ENCODE measurements around the gene SARM1. TPM values are rescaled to one million over a fixed set of nuclear protein-coding genes. Genes with fewer than 3 reads are reported as not detected.

The SARM1 gene
- total and polyA plus RNA-seq, 2 of the 13 experiments (the other 11 are each of a cell fraction or from before 2014, with no cell fraction given): 0.73 to 0.86 TPM

GRCh38 chr17:28370035-28370743 is 1.3 kb upstream of the SARM1 start, which contains the start of gene VTN (continued):
- TF ChIP-seq, protein P1, sequence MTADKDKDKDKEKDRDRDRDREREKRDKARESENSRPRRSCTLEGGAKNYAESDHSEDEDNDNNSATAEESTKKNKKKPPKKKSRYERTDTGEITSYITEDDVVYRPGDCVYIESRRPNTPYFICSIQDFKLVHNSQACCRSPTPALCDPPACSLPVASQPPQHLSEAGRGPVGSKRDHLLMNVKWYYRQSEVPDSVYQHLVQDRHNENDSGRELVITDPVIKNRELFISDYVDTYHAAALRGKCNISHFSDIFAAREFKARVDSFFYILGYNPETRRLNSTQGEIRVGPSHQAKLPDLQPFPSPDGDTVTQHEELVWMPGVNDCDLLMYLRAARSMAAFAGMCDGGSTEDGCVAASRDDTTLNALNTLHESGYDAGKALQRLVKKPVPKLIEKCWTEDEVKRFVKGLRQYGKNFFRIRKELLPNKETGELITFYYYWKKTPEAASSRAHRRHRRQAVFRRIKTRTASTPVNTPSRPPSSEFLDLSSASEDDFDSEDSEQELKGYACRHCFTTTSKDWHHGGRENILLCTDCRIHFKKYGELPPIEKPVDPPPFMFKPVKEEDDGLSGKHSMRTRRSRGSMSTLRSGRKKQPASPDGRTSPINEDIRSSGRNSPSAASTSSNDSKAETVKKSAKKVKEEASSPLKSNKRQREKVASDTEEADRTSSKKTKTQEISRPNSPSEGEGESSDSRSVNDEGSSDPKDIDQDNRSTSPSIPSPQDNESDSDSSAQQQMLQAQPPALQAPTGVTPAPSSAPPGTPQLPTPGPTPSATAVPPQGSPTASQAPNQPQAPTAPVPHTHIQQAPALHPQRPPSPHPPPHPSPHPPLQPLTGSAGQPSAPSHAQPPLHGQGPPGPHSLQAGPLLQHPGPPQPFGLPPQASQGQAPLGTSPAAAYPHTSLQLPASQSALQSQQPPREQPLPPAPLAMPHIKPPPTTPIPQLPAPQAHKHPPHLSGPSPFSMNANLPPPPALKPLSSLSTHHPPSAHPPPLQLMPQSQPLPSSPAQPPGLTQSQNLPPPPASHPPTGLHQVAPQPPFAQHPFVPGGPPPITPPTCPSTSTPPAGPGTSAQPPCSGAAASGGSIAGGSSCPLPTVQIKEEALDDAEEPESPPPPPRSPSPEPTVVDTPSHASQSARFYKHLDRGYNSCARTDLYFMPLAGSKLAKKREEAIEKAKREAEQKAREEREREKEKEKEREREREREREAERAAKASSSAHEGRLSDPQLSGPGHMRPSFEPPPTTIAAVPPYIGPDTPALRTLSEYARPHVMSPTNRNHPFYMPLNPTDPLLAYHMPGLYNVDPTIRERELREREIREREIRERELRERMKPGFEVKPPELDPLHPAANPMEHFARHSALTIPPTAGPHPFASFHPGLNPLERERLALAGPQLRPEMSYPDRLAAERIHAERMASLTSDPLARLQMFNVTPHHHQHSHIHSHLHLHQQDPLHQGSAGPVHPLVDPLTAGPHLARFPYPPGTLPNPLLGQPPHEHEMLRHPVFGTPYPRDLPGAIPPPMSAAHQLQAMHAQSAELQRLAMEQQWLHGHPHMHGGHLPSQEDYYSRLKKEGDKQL (CRISPR knock-in tag; IDR thresholded peaks at IDR 0.05; ENCODE audit: low read depth): peak; percentile 87
- TF ChIP-seq SOX5 (CRISPR knock-in tag; IDR thresholded peaks at IDR 0.05; ENCODE audit: borderline replicate concordance): peak; percentile 90
- TF ChIP-seq ZSCAN5A (CRISPR knock-in tag; IDR thresholded peaks at IDR 0.05; ENCODE audit: borderline replicate concordance): peak; percentile 45; the same call in 1 of the 2 replicates
- TF ChIP-seq ZNF407 (CRISPR knock-in tag; IDR thresholded peaks at IDR 0.05; ENCODE audit: not compliant biosample characterization): no peak
- no peak for TF ChIP-seq ZNF451 (CRISPR knock-in tag; IDR thresholded peaks at IDR 0.05)
- TF ChIP-seq ZNF768 (CRISPR knock-in tag; IDR thresholded peaks at IDR 0.05): peak; percentile 27; the same call in 1 of the 2 replicates
- TF ChIP-seq RXRA (CRISPR knock-in tag; IDR thresholded peaks at IDR 0.05): peak; percentile 97
- no peak for TF ChIP-seq ZNF564 (CRISPR knock-in tag; IDR thresholded peaks at IDR 0.05)
- TF ChIP-seq MEIS2 (CRISPR knock-in tag; IDR thresholded peaks at IDR 0.05): 0 out of 2 replicates have a peak, but pooled peaks have one; percentile 42
- no peak for TF ChIP-seq PCBP2 (optimal IDR thresholded peaks at IDR 0.05; ENCODE audit: low read depth, low read length, poor library complexity, severe bottlenecking)
- TF ChIP-seq KDM6A (CRISPR knock-in tag; IDR thresholded peaks at IDR 0.05; ENCODE audit: low read depth): peak; percentile 96
- no peak for TF ChIP-seq TSC22D2 (CRISPR knock-in tag; IDR thresholded peaks at IDR 0.05; ENCODE audit: borderline replicate concordance)
